ENCODE results near the gene HAL. TPM values are rescaled to one million over a fixed set of nuclear protein-coding genes. Genes with fewer than 3 reads are reported as not detected.

The HAL gene
- total and polyA plus RNA-seq, 2 of the 13 experiments (the other 11 are each of a cell fraction or from before 2014, with no cell fraction given) = 0.89 to 37.8 TPM

GRCh38 chr12:95940514-95940913, 55.6 kb downstream of the HAL start (continued):
- TF ChIP-seq ZNF362 (CRISPR knock-in tag; IDR thresholded peaks at IDR 0.05; ENCODE audit: borderline replicate concordance) (peak; percentile 88; the same call in 1 of the 2 replicates), FOXK2 (IDR thresholded peaks at IDR 0.05) (peak; percentile 29; the same call in 1 of the 2 replicates), DPF2 (CRISPR knock-in tag; IDR thresholded peaks at IDR 0.05; ENCODE audit: borderline replicate concordance, low read depth) (peak; percentile 55; the same call in 1 of the 2 replicates), MLLT10 (CRISPR knock-in tag; IDR thresholded peaks at IDR 0.05) (no peak), AFF4 (CRISPR knock-in tag; IDR thresholded peaks at IDR 0.05) (no peak), MLX (CRISPR knock-in tag; IDR thresholded peaks at IDR 0.05) (peak; percentile 78), ZEB1 (IDR thresholded peaks at IDR 0.05; ENCODE audit: insufficient replicate concordance, low read depth) (peak; percentile 46), CREB1 (IDR thresholded peaks at IDR 0.05) (peak; percentile 53), CREB1 (CRISPR knock-in tag; IDR thresholded peaks at IDR 0.05) (peak; percentile 81; the same call in 1 of the 2 replicates), NFIB (CRISPR knock-in tag; IDR thresholded peaks at IDR 0.05; ENCODE audit: borderline replicate concordance) (no peak), SPEN (CRISPR knock-in tag; IDR thresholded peaks at IDR 0.05; ENCODE audit: low read depth) (peak; percentile 72; the same call in 1 of the 2 replicates), NR3C1 (CRISPR knock-in tag; IDR thresholded peaks at IDR 0.05) (no peak), TCF7 (IDR thresholded peaks at IDR 0.05; ENCODE audit: low read depth) (peak; percentile 84), SALL1 (CRISPR knock-in tag; IDR thresholded peaks at IDR 0.05) (peak; percentile 100), GMEB1 (CRISPR knock-in tag; IDR thresholded peaks at IDR 0.05; ENCODE audit: borderline replicate concordance) (peak; percentile 21; the same call in 1 of the 2 replicates), TBX2 (CRISPR knock-in tag; IDR thresholded peaks at IDR 0.05; ENCODE audit: borderline replicate concordance) (peak; percentile 100), ZMYM2 (CRISPR knock-in tag; IDR thresholded peaks at IDR 0.05) (no peak), THAP8 (CRISPR knock-in tag; IDR thresholded peaks at IDR 0.05; ENCODE audit: borderline replicate concordance) (no peak), NKX3-1 (CRISPR knock-in tag; IDR thresholded peaks at IDR 0.05) (0 out of 2 replicates have a peak, but pooled peaks have one; percentile 54), IKZF5 (CRISPR knock-in tag; IDR thresholded peaks at IDR 0.05) (peak; percentile 89), HNF4G (IDR thresholded peaks at IDR 0.05; ENCODE audit: borderline replicate concordance, low read depth, low read length) (peak; percentile 16; the same call in 1 of the 2 replicates), HNF4G (CRISPR knock-in tag; IDR thresholded peaks at IDR 0.05; ENCODE audit: borderline replicate concordance, low read depth) (peak; percentile 36; the same call in 1 of the 2 replicates)
